OCI-LY3 (cell line): ENCODE results near the gene SHROOM3.

Source experiments
- H2AFZ ChIP-seq: fragments of 200-600, 300-600 bp; shearing (Covaris generic); 2 replicates; pipeline ENCODE4 v1.6.0; 2014; ENCODE audit warnings: antibody characterized with exemption, low read depth, low read length
- H3K27ac ChIP-seq: fragments of 200-600, 300-600 bp; sonication (generic); 2 replicates; pipeline ENCODE4 v1.5.1; 2014; ENCODE audit warnings: mild to moderate bottlenecking, low read length, moderate library complexity, mixed read lengths
- H3K27me3 ChIP-seq: fragments of 200-600, 300-600 bp; sonication (generic); 2 replicates; pipeline ENCODE4 v1.6.1; 2014; ENCODE audit warnings: low read depth, low read length, mixed read lengths
- H3K36me3 ChIP-seq: fragments of 200-600, 300-600 bp; sonication (generic); replicated peaks from 2 replicates; pipeline ENCODE3; 2014; ENCODE audit warnings: low read depth, low read length, mixed read lengths
- H3K4me1 ChIP-seq: fragments of 300-600, 200-600 bp; sonication (generic); 2 replicates; pipeline ENCODE4 v1.6.1; 2014; ENCODE audit warnings: low read length, mixed read lengths
- H3K4me2 ChIP-seq: fragments of 200-600, 300-600 bp; sonication (generic); 2 replicates; pipeline ENCODE4 v1.6.1; 2014; ENCODE audit warnings: low read length, mixed read lengths
- H3K4me3 ChIP-seq: fragments of 300-600, 200-600 bp; sonication (generic); 2 replicates; pipeline ENCODE4 v1.5.1; 2014; ENCODE audit warnings: antibody characterized with exemption, mild to moderate bottlenecking, low read length, moderate library complexity
- H3K79me2 ChIP-seq: fragments of 300-600, 200-600 bp; shearing (Covaris generic); 2 replicates; pipeline ENCODE4 v1.6.1; 2014; ENCODE audit warnings: mild to moderate bottlenecking, low read length, mixed read lengths
- H3K9ac ChIP-seq: fragments of 300-600, 200-600 bp; shearing (Covaris generic); 2 replicates; pipeline ENCODE4 v1.6.0; 2014; ENCODE audit warnings: mild to moderate bottlenecking, low read length, moderate library complexity
- H3K9me3 ChIP-seq: fragments of 200-600, 300-600 bp; shearing (Covaris generic); 2 replicates; pipeline ENCODE4 v1.6.1; 2014; ENCODE audit warnings: low read length, mixed read lengths; ENCODE audit not compliant: insufficient read depth
- H4K20me1 ChIP-seq: fragments of 200-600, 300-600 bp; sonication (generic); 2 replicates; pipeline ENCODE4 v1.6.1; 2016; ENCODE audit warnings: low read length, mixed read lengths; ENCODE audit not compliant: insufficient read depth
- CTCF ChIP-seq: fragments of 200-600, 300-600 bp; sonication (generic); IDR thresholded peaks from 2 replicates; pipeline ENCODE4 v1.5.1; 2014; ENCODE audit warnings: antibody characterized with exemption, low read length, low read depth
- EZH2phosphoT487 ChIP-seq: fragments of 200-600 bp; shearing (Covaris generic); IDR thresholded peaks from 2 replicates; pipeline ENCODE4 v1.6.1; 2018; ENCODE audit warnings: antibody characterized with exemption, mixed run types, low read depth

SHROOM3 gene

GRCh38 chr4:76754439-76754838 lies 319.4 kb downstream of the SHROOM3 start:
- H3K4me1 ChIP-seq: peaks cover 6% of the 10 kb centered on the region
- no peak overlapping the region for H3K4me2 ChIP-seq
- no peak overlapping the region for H3K4me3 ChIP-seq
- H2AFZ ChIP-seq: no peak overlapping the region
- H3K9me3 ChIP-seq: no peaks in the 10 kb centered on the region
- no peak for TF ChIP-seq EZH2phosphoT487
- TF ChIP-seq CTCF: no peak
- H3K27ac ChIP-seq: no peak overlapping the region
- H3K9ac ChIP-seq: no peak overlapping the region
- no peaks in the 10 kb centered on the region for H3K36me3 ChIP-seq
- H3K79me2 ChIP-seq: no peaks in the 10 kb centered on the region
- no peaks in the 10 kb centered on the region for H4K20me1 ChIP-seq
- H3K27me3 ChIP-seq: peaks cover 61% of the 10 kb centered on the region

GRCh38 chr4:76755756-76756155 lies 320.7 kb downstream of the SHROOM3 start:
- peaks cover 64% of the 10 kb centered on the region for H3K27me3 ChIP-seq
- no peak overlapping the region for H3K27ac ChIP-seq
- H3K36me3 ChIP-seq: no peaks in the 10 kb centered on the region
- H3K4me1 ChIP-seq: peaks cover 15% of the 10 kb centered on the region
- H4K20me1 ChIP-seq: no peaks in the 10 kb centered on the region
- no peak overlapping the region for H2AFZ ChIP-seq
- no peaks in the 10 kb centered on the region for H3K9me3 ChIP-seq
- TF ChIP-seq CTCF: no peak
- no peak overlapping the region for H3K9ac ChIP-seq
- H3K79me2 ChIP-seq: no peaks in the 10 kb centered on the region
- no peak overlapping the region for H3K4me2 ChIP-seq
- H3K4me3 ChIP-seq: no peak overlapping the region

DNA sequence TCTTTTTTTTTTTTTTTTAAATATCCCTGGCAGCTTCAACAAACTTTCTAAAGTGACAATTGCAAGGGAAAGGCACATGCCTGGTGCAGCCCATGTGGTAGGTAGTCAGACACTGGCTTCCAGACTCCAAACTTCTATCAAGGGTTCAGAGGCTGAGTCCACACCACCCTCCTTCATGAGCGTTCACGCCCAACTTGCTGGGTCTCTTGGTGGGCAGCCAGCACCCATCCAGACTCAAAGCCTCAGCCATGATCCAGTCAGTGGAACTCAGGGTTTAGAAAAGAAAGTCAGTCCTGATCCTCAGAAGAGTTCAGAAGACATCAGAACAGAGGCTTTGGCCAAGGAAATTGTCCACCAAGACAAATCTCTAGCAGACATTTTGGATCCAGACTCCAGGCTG lies 321.4 kb downstream of the SHROOM3 start:
- H3K9me3 ChIP-seq: no peaks in the 10 kb centered on the region
- H3K4me3 ChIP-seq: no peak overlapping the region
- no peak overlapping the region for H3K27ac ChIP-seq
- no peak for TF ChIP-seq CTCF
- TF ChIP-seq EZH2phosphoT487: no peak
- H3K36me3 ChIP-seq: no peaks in the 10 kb centered on the region
- H3K4me1 ChIP-seq: peaks cover 15% of the 10 kb centered on the region
- H2AFZ ChIP-seq: no peak overlapping the region
- H3K79me2 ChIP-seq: no peaks in the 10 kb centered on the region
- no peak overlapping the region for H3K4me2 ChIP-seq
- H4K20me1 ChIP-seq: no peaks in the 10 kb centered on the region
- H3K27me3 ChIP-seq: peaks cover 64% of the 10 kb centered on the region
- H3K9ac ChIP-seq: no peak overlapping the region

DNA sequence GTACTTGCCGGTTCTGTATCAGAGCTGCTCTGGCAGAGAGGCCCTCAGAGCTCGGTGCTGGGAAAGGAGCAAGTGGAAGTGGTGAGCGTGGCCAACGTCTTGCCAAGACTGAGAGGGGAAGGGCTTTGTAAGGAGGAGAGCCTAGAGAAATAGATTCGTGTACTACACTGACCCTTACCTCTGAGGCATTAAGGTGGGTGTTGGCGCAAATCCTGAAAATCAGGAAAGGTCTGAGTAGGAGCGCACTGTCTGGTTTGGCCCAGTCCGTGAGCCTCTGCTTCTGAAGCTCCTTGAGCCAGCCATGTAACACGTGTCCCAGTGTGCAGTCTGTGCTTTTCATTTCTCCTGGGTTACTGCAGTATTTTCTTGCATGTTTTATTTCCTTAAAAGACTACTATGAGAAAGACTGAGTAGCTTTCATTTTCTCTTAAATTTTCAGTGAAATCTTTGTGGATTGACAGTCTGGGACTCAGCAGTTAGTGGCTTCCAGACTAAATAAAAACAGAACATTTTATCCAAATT lies 322.4 kb downstream of the SHROOM3 start:
- Histone ChIP-seq H3K27me3 (peaks cover 63% of the 10 kb centered on the region), H3K4me2 (no peak overlapping the region), H2AFZ (no peak overlapping the region), H3K9me3 (no peaks in the 10 kb centered on the region), H3K4me3 (no peak overlapping the region), H3K9ac (no peak overlapping the region), H3K36me3 (no peaks in the 10 kb centered on the region), H3K4me1 (peaks cover 15% of the 10 kb centered on the region), H4K20me1 (no peaks in the 10 kb centered on the region), H3K27ac (no peak overlapping the region), H3K79me2 (no peaks in the 10 kb centered on the region)
- TF ChIP-seq EZH2phosphoT487 (no peak), CTCF (no peak)
